Suppressor macrophage (primary cell): ENCODE data around the gene CACNA1H.

Experiments used
- DNase-seq, 4 experiments: peaks; one replicate each; pipeline ENCODE4 v3.0.0-alpha.2; 2020 to 2022

CACNA1H gene

GRCh38 chr16:1158456-1159324, 5.8 kb downstream of the CACNA1H start:
- no peak for DNase-seq

GRCh38 chr16:1159325-1159972, 6.5 kb downstream of the CACNA1H start:
- DNase-seq: no peak

GRCh38 chr16:1159973-1160772, 7.3 kb downstream of the CACNA1H start:
- no peak for DNase-seq

GRCh38 chr16:1160773-1161348, 8.0 kb downstream of the CACNA1H start:
- DNase-seq: no peak

- DNase-seq: no peak
Observed at GRCh38 chr16:1162701-1163566, 10.0 kb downstream of the CACNA1H start.

GRCh38 chr16:1163567-1164055, 10.7 kb downstream of the CACNA1H start:
- no peak for DNase-seq

- no peak for DNase-seq
Observed at GRCh38 chr16:1164382-1164781, 11.5 kb downstream of the CACNA1H start.

- DNase-seq: no peak
Observed at GRCh38 chr16:1164975-1165374, 12.1 kb downstream of the CACNA1H start.

GRCh38 chr16:1165511-1165910, 12.6 kb downstream of the CACNA1H start:
- no peak for DNase-seq

GRCh38 chr16:1167276-1168107, 14.6 kb downstream of the CACNA1H start:
- DNase-seq: no peak

GRCh38 chr16:1168837-1169236, 15.9 kb downstream of the CACNA1H start:
- DNase-seq: no peak

- DNase-seq: no peak
Observed at GRCh38 chr16:1169285-1170075, 16.6 kb downstream of the CACNA1H start.

GRCh38 chr16:1170076-1170418, 17.1 kb downstream of the CACNA1H start:
- DNase-seq: no peak

- DNase-seq: no peak
Observed at GRCh38 chr16:1171001-1171400, 18.1 kb downstream of the CACNA1H start.

GRCh38 chr16:1171854-1172428, 19.0 kb downstream of the CACNA1H start:
- no peak for DNase-seq

GRCh38 chr16:1172651-1173050, 19.7 kb downstream of the CACNA1H start:
- DNase-seq: no peak

- DNase-seq: no peak
Observed at GRCh38 chr16:1173788-1174451, 21.0 kb downstream of the CACNA1H start.

GRCh38 chr16:1174477-1175357, 21.8 kb downstream of the CACNA1H start:
- DNase-seq: no peak
